ENCODE data around the gene CBR3.

DNA sequence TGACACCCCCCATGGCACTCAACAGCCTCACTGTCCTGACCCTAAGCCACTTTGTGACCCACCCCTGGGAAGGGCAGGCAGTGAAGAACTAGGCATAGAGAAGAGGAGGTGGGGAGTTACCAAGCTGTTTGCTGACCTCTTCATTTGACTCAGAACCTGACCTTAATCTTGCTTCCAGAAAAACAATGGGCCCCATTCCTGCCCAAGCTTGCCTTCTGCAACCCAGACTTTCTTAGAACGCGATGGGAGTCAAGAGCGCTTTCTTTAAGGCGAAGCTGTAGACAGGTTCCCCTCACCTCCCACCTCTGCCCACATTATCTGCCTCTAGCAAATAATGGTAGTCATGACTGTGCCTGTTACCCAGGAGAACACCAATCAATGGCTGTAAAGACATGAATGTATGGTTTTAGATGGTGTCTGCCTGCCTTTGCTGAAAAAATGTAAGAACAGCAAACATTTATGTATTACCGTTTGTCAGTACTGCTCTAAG, 8.2 kb upstream of the CBR3 start:
- TF ChIP-seq, protein P1, sequence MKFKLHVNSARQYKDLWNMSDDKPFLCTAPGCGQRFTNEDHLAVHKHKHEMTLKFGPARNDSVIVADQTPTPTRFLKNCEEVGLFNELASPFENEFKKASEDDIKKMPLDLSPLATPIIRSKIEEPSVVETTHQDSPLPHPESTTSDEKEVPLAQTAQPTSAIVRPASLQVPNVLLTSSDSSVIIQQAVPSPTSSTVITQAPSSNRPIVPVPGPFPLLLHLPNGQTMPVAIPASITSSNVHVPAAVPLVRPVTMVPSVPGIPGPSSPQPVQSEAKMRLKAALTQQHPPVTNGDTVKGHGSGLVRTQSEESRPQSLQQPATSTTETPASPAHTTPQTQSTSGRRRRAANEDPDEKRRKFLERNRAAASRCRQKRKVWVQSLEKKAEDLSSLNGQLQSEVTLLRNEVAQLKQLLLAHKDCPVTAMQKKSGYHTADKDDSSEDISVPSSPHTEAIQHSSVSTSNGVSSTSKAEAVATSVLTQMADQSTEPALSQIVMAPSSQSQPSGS (tag by site-specific recombination; IDR thresholded peaks at IDR 0.05; ENCODE audit: low read depth) = no peak
- TF ChIP-seq ZNF426 (tag by site-specific recombination; IDR thresholded peaks at IDR 0.05) = no peak
- TF ChIP-seq, protein P2, sequence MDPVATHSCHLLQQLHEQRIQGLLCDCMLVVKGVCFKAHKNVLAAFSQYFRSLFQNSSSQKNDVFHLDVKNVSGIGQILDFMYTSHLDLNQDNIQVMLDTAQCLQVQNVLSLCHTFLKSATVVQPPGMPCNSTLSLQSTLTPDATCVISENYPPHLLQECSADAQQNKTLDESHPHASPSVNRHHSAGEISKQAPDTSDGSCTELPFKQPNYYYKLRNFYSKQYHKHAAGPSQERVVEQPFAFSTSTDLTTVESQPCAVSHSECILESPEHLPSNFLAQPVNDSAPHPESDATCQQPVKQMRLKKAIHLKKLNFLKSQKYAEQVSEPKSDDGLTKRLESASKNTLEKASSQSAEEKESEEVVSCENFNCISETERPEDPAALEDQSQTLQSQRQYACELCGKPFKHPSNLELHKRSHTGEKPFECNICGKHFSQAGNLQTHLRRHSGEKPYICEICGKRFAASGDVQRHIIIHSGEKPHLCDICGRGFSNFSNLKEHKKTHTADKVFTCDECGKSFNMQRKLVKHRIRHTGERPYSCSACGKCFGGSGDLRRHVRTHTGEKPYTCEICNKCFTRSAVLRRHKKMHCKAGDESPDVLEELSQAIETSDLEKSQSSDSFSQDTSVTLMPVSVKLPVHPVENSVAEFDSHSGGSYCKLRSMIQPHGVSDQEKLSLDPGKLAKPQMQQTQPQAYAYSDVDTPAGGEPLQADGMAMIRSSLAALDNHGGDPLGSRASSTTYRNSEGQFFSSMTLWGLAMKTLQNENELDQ (tag by site-specific recombination; IDR thresholded peaks at IDR 0.05; ENCODE audit: low read depth) = no peak
- TF ChIP-seq HOXC10 (CRISPR knock-in tag; IDR thresholded peaks at IDR 0.05) = no peak
- TF ChIP-seq, protein P3, sequence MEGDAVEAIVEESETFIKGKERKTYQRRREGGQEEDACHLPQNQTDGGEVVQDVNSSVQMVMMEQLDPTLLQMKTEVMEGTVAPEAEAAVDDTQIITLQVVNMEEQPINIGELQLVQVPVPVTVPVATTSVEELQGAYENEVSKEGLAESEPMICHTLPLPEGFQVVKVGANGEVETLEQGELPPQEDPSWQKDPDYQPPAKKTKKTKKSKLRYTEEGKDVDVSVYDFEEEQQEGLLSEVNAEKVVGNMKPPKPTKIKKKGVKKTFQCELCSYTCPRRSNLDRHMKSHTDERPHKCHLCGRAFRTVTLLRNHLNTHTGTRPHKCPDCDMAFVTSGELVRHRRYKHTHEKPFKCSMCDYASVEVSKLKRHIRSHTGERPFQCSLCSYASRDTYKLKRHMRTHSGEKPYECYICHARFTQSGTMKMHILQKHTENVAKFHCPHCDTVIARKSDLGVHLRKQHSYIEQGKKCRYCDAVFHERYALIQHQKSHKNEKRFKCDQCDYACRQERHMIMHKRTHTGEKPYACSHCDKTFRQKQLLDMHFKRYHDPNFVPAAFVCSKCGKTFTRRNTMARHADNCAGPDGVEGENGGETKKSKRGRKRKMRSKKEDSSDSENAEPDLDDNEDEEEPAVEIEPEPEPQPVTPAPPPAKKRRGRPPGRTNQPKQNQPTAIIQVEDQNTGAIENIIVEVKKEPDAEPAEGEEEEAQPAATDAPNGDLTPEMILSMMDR (tag by site-specific recombination; IDR thresholded peaks at IDR 0.05) = no peak
- TF ChIP-seq, protein P4, sequence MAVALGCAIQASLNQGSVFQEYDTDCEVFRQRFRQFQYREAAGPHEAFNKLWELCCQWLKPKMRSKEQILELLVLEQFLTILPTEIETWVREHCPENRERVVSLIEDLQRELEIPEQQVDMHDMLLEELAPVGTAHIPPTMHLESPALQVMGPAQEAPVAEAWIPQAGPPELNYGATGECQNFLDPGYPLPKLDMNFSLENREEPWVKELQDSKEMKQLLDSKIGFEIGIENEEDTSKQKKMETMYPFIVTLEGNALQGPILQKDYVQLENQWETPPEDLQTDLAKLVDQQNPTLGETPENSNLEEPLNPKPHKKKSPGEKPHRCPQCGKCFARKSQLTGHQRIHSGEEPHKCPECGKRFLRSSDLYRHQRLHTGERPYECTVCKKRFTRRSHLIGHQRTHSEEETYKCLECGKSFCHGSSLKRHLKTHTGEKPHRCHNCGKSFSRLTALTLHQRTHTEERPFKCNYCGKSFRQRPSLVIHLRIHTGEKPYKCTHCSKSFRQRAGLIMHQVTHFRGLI (tag by site-specific recombination; IDR thresholded peaks at IDR 0.05) = no peak
